ENCODE measurements around the gene ADORA1.
A peak's percentile ranks its signal among the peaks of the same experiment; 100 is the strongest.

The ADORA1 gene

GRCh38 chr1:203100516-203100869 is 27.0 kb upstream of the ADORA1 start:
- FAIRE-seq (no peak), DNase-seq (ENCODE audit: insufficient read length, low spot score) (no peak)

GRCh38 chr1:203101813-203102634 is 25.5 kb upstream of the ADORA1 start:
- FAIRE-seq (no peak), DNase-seq (ENCODE audit: insufficient read length, low spot score) (no peak)
- no peak for TF ChIP-seq POLR2A (IDR thresholded peaks at IDR 0.05; ENCODE audit: low read depth, low read length)

More at GRCh38 chr1:203100516-203100869, 27.0 kb upstream of the ADORA1 start:
- TF ChIP-seq POLR2A (IDR thresholded peaks at IDR 0.05; ENCODE audit: low read depth, low read length): no peak

GRCh38 chr1:203103216-203103615 is 24.3 kb upstream of the ADORA1 start:
- TF ChIP-seq POLR2A (IDR thresholded peaks at IDR 0.05; ENCODE audit: low read depth, low read length): no peak
- no peak for FAIRE-seq
- no peak for DNase-seq (ENCODE audit: insufficient read length, low spot score)

GRCh38 chr1:203103829-203104495 is 23.6 kb upstream of the ADORA1 start:
- TF ChIP-seq POLR2A (IDR thresholded peaks at IDR 0.05; ENCODE audit: low read depth, low read length): no peak
- no peak for DNase-seq (ENCODE audit: insufficient read length, low spot score)
- no peak for FAIRE-seq

- FAIRE-seq (no peak), DNase-seq (ENCODE audit: insufficient read length, low spot score) (no peak)
- no peak for TF ChIP-seq POLR2A (IDR thresholded peaks at IDR 0.05; ENCODE audit: low read depth, low read length)
Observed at GRCh38 chr1:203104789-203105390, 22.6 kb upstream of the ADORA1 start.

GRCh38 chr1:203112475-203112874 is 15.1 kb upstream of the ADORA1 start:
- FAIRE-seq (no peak), DNase-seq (ENCODE audit: insufficient read length, low spot score) (no peak)
- no peak for TF ChIP-seq POLR2A (IDR thresholded peaks at IDR 0.05; ENCODE audit: low read depth, low read length)

- no peak for TF ChIP-seq POLR2A (IDR thresholded peaks at IDR 0.05; ENCODE audit: low read depth, low read length)
- no peak for DNase-seq (ENCODE audit: insufficient read length, low spot score)
- no peak for FAIRE-seq
Observed at GRCh38 chr1:203113308-203113707, 14.2 kb upstream of the ADORA1 start.

GRCh38 chr1:203114202-203114601 is 13.3 kb upstream of the ADORA1 start:
- DNase-seq (ENCODE audit: insufficient read length, low spot score) (no peak), FAIRE-seq (no peak)
- TF ChIP-seq POLR2A (IDR thresholded peaks at IDR 0.05; ENCODE audit: low read depth, low read length): no peak

GRCh38 chr1:203116091-203116820 is 11.3 kb upstream of the ADORA1 start:
- DNase-seq (ENCODE audit: insufficient read length, low spot score) (no peak), FAIRE-seq (no peak)
- no peak for TF ChIP-seq POLR2A (IDR thresholded peaks at IDR 0.05; ENCODE audit: low read depth, low read length)

GRCh38 chr1:203117611-203118575 is 9.6 kb upstream of the ADORA1 start:
- TF ChIP-seq POLR2A (IDR thresholded peaks at IDR 0.05; ENCODE audit: low read depth, low read length): no peak
- FAIRE-seq: no peak
- peak; percentile 76 for DNase-seq (ENCODE audit: insufficient read length, low spot score)

- FAIRE-seq (no peak), DNase-seq (ENCODE audit: insufficient read length, low spot score) (no peak)
- TF ChIP-seq POLR2A (IDR thresholded peaks at IDR 0.05; ENCODE audit: low read depth, low read length): no peak
Observed at GRCh38 chr1:203120325-203121153, 7.0 kb upstream of the ADORA1 start.
